GM19023 (cell line): Measurements from ENCODE around the gene RBM39.
"Not testable (repeated sequence)": the region's sequence is repeated elsewhere in the genome, so short reads cannot be mapped to it uniquely, and the experiment has no call there.

ENCODE experiments used
- ATAC-seq: cut with Tn5 transposase; IDR thresholded peaks from one replicate; pipeline ENCODE4 v1.9.1; 2021; ENCODE audit warnings: mild to moderate bottlenecking, moderate library complexity; ENCODE audit not compliant: unreplicated experiment

The RBM39 gene

GRCh38 chr20:35729836-35730582 lies 12.1 kb downstream of the RBM39 start:
- no peak for ATAC-seq

DNA sequence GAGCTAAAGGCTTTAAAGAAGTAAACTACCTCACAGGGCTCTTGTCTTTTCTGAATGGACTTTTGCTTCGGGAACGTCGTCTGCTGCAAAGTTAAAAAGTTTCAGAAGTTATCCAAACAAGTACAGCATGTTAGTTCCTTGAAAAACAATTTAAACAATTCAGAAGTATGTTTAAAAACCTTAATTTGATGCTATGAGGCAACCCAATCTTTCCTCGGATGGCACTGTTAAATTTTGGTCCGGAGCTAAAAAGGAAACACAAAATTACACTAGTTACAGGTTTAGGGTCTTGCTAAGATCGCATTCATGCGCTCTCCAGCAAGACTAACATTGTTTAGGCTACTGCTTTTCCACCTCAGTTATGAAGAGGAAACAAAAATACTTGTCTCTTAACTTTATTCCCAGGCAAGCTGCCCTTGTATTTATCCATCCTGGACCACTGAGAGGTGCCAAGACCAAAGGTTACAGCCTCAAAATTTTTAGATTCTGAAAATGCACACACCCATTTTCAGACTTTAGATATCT lies 12.7 kb downstream of the RBM39 start:
- ATAC-seq = no peak

DNA sequence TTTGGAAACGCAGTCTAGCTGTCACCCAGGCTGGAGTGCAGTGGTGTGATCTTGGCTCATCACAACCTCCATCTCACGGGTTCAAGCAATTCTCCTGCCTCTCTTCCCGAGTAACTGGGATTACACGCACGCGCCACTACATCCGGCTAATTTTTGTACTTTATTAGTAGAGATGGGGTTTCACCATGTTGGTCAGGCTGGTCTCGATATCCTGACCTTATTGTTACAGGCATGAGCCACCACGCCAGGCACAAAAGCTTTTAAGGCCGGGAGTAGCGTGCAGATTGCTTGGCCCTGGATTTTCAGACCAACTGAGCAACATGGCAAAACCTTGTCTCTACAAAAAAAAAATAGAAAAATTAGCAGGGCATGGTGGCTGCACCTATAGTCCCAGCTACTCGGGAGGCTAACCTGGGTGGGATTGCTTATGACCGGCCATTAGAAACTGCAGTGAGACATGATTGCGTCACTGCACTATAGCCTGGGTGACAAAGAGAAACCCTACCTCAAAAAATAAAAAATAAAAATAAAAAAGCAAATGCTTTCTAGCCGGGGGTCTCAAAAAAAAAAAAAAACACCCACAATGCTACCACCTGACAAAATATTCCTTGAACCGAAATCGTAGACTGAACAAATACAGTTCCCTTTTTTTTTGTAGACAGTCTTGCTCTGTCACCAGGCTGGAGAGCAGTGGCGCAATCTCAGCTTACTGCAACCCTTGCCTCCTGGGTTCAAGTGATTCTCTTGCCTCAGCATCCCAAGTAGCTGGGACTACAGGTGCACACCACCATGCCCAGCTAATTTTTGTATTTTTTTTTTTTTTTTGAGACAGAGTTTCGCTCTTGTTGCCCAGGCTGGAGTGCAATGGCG lies 15.0 kb downstream of the RBM39 start:
- no peak for ATAC-seq

- no peak for ATAC-seq
These were observed 17.5 kb downstream of the RBM39 start for GRCh38 chr20:35724321-35725230.

GRCh38 chr20:35723652-35724320 lies 18.3 kb downstream of the RBM39 start:
- not testable (repeated sequence) for ATAC-seq

GRCh38 chr20:35723275-35723639 lies 18.8 kb downstream of the RBM39 start:
- ATAC-seq = not testable (repeated sequence)

DNA sequence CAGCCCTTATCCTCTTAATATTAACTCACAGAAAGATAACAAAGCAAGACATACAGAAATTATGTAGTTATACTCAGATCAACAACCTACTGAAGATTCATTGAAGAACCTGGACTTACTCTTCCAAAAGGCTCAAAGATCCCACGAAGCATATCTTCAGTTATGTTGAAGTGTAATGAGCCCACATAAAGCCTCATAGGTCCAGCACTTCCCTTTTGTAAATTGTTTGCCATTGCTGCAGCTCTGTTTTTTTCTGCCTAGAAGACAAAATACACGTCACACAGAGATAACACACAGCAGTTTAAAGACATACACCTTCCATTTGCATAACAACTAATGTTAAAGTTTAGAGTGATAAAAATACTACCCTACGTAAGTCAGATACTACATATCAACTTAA lies 20.4 kb downstream of the RBM39 start:
- ATAC-seq = no peak

GRCh38 chr20:35721219-35721618 lies 20.8 kb downstream of the RBM39 start:
- ATAC-seq = no peak

GRCh38 chr20:35720165-35721123 lies 21.6 kb downstream of the RBM39 start:
- no peak for ATAC-seq

DNA sequence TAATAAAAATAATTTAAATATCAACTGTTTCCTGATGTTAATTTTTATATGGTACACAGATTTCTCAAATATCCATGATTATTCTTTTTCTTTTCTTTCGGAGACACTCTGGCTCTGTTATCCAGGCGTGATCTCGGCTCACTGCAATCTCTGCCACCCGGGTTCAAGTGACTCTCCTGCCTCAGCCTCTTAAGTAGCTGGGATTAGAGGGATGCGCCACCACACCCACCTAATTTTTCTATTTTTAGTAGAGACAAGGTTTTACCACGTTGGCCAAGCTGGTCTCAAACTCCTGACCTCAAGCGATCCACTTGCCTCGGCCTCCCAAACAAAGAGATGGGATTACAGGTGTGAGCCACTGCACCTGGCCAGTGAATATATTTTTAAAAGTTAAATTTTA lies 22.3 kb downstream of the RBM39 start:
- no peak for ATAC-seq

DNA sequence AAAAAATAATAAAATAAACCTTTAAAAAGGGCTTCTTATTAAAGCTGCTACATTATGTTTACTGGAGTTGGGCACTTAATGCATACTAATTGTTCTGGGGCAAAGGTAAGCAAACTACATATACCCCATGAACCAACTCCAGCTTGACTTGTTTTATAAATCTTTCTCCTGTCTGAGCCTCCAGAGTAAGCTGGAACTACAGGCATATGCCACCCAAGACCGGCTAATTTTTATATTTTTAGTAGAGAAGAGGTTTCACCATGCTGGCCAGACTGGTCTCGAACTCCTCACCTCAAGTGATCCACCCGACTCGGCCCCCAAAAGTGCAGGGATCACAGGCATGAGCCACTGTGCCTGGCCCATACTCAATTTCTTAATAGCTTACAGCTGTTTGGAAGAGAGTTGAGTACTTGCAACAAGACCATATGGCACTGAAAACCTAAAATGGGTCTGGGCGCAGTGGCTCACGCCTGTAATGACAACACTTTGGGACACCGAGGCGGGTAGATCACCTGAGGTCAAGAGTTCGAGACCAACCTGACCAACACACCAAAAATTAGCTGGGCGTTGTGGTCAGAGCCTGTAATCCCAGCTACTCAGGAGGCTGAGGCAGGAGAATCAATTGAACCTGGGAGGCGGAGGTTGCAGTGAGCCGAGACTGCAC lies 23.0 kb downstream of the RBM39 start:
- no peak for ATAC-seq

GRCh38 chr20:35718321-35718720 lies 23.7 kb downstream of the RBM39 start:
- not testable (repeated sequence) for ATAC-seq

GRCh38 chr20:35716330-35716729 lies 25.7 kb downstream of the RBM39 start:
- ATAC-seq = no peak

DNA sequence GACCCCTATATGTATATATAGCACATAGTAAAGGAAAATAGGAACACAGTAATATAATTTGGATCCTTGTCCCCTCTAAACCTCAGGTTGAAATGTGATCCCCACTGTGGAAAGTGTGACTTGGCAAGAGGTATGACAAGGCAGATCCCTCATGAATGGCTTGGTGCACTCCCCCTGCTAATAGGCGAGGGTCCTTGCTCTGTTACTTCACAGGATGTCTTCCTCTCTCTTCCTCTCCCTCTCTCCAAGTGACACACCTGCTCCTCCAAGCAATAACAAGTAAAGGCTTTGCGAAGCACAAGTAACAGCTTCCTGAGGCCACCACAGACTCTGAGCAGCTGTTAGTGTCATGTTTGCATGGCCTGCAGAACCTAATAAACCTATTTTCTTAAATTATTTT lies 26.4 kb downstream of the RBM39 start:
- ATAC-seq = no peak

DNA sequence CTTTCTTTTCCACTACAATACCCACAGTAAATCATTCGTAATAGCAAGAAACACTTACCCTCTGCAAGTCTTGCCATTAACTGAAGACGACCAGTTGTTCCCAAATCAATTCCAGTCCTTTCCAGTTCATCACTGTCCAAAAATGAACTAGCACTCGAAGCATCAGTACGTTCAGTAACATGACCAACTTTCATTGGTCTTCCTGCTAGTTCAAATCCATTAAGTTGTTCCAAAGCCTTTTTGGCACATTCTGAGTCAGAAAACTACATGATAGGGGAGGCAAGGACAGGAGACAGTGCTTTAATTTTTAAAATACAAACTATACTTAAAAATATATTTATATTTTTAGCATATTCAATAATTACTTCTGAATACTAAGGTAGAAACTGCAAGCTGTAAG lies 27.9 kb downstream of the RBM39 start:
- ATAC-seq = no peak

DNA sequence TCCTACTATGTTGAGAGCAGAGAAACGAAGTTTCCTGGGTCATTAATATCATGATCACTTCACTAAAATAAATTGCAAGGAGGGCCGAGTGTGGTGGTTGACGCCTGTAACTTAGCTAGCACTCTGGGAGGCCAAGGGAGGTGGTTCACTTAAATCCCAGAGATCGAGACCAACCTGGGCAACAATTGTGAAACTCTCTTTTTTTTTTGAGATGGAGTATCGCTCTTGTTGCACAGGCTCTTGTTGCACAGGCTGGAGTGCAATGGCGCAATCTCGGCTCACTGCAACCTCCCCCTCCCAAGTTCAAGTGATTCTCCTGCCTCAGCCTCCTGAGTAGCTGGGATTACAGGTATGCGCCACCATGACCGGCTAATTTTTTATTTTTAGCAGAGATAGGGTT lies 28.9 kb downstream of the RBM39 start:
- not testable (repeated sequence) for ATAC-seq

DNA sequence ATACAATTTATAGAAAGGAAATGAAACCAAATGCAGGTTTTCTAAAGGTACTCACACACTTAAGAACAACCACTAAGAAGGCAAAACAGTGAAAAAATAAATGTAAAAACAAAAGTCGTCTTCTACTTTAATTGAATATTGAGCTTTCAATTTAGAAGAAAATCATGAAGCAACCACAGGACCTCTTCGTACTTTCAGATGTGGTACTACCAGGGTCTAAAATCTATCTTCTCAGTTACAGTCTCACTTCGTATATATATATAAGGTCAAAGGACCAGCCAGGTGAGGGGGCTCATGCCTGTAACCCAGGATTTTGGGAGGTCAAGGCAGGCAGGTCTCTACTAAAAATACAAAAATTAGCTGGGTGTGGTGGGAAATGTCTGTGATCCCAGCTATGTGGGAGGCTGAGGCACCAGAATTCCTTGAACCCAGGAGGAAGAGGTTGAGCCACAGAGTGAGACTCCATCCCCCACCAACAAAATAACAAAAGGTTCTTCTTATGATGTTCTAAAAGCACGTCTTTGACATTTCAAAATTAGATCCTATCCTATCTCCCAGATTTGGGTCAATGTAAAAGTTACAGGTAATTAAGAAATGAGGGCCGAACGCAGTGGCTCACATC lies 30.4 kb downstream of the RBM39 start:
- no peak for ATAC-seq

GRCh38 chr20:35710884-35711587 lies 31.0 kb downstream of the RBM39 start:
- no peak for ATAC-seq
